Jurkat, Clone E6-1 (cell line): ENCODE data around the gene PNPLA2. TPM values are rescaled to one million over a fixed set of nuclear protein-coding genes. Genes with fewer than 3 reads are reported as not detected.

Experiments used
- DNase-seq: peaks from one replicate; pipeline ENCODE4 v3.0.0-alpha.2; 2011; ENCODE audit warnings: low read depth, low spot score
- H3K4me3 ChIP-seq: 2 replicates; pipeline ENCODE4 v1.5.1; 2011; ENCODE audit warnings: mild to moderate bottlenecking, low read length, control low read depth, moderate library complexity
- polyA plus RNA-seq: library from polyadenylated mRNA; unstranded; fragments of >200 nt; gene quantifications from one replicate; pipeline ENCODE4 v1.2.1, GENCODE V29; 2012; ENCODE audit warnings: missing spikeins; ENCODE audit not compliant: insufficient read length, insufficient read depth

PNPLA2 gene, protein sequence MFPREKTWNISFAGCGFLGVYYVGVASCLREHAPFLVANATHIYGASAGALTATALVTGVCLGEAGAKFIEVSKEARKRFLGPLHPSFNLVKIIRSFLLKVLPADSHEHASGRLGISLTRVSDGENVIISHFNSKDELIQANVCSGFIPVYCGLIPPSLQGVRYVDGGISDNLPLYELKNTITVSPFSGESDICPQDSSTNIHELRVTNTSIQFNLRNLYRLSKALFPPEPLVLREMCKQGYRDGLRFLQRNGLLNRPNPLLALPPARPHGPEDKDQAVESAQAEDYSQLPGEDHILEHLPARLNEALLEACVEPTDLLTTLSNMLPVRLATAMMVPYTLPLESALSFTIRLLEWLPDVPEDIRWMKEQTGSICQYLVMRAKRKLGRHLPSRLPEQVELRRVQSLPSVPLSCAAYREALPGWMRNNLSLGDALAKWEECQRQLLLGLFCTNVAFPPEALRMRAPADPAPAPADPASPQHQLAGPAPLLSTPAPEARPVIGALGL
- polyA plus RNA-seq = 62.6 TPM

DNA sequence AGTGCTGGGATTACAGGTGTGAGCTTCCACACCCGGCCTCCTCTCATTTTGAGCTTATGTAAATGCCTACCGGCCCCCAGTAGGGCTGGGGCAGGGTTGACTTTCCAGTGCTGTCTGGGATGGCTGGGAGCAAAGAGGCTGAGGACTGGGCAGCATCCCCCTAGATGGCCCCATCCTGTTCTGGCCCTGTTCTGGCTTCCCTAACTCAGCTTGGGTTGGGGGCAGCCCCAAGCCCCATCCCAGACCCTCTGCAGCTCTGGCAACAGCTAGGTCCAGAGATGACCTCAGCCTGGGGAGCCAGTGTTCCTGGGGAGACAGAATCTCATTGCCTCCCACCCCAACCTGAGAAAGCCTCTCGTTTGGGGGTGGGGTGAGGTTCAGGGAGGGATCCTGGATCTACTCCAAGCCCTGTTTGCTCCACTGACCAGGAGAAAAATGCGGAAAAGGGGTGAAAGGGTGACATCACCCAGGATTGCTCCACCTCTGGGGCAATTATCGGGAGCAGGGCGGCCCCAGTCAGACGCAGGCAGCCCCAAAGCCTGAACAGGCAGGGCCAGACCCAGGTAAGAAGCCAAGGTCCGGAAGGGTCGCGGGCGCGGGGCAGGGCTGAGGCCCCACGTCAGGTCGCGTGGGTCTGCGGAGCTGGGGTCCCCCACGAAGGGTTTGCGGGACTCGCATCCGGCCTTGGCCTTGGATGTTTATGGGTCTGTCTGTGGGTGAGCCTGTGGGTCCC is at the start of gene PNPLA2:
PNPLA2 (plus strand) TSS at position 519 of the 733 bp plus-strand sequence. CDS start 805 bp downstream, outside the sequence.
- no peak for DNase-seq
- peak within 1 kb of the TSS; percentile 66 for H3K4me3 ChIP-seq

DNA sequence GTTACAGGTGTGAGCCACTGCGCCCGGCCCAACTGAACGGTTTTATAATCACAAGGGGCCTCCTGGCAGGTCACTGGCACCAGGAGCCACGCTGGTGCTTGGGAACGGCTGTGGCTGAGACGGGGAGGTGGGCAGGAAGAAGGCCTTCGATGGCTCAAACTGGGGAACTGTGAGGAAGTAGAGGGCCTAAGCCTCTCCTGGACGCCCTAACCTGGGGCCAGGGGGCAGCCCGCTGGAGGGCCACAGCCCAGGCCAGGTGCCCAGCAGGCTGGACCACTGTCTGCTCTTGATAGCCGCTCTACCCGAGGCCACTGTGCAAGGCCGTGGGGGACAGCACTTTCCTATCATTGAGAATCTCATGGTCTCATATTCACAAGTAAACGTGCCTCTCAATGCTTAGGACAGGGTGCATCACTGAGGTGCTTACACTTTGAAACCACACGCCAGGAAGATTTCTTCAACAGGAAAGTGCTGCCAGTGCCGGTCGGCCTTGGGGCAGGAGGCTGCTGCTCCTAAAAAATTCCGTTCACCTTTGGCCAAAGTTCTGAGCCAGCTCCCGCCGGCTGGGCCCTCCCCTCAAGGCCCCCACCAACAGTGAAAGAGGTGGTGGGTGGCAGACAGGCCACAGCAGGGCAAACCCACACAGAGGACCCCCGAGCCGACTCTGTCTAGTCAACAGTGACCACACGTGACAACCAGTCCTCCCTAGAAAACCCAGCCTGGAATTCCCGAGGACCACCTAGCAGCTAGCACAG is 48.6 kb upstream of the PNPLA2 start:
- no peak for DNase-seq
- no peak overlapping the region for H3K4me3 ChIP-seq

DNA sequence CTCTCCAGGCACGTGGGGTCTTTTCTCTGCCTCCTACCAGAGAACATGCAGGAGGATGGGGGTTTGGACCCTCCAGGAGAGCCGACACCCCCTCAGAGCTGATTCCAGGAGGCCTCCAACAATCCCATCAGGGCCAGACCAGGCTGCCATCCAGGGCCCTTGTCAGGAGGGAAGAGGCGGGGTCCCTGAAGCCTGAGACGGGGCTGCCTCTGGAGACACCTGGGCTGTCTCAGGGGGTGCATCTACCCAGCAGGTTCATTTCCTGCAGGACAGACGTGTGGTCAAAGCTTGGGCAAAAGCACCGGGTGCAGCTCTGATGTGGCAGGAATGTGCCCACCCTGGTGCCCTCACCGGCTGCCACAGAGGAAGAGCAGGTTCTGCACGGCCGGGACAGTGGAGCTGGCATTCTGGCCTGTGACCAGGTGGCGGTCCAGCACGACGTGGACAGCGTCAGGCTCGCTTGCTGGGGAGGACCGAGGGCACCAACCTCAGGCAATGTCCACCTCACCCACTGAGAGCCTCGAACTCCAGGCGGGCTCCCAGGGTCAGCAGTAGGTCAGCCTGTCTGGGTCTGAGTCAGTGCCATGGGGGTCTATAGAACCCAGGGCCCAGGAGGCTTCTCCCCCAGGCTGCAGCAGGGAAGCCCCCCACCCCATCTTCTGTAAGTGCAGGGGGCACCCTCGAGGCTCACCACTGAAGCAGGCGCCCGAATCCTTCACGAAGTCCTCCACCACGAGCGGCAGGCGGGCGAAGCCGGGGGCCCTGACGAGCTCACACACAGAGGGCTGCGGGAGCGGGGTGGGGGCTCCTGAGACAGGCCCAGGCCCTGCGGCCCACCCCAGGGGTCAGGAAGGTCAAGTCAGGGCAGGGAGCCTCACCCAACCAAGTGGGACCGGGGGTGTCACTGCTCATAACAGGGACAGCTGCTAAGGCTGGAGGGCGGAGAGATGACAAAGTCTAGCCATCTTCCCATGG is 47.8 kb upstream of the PNPLA2 start:
- no peak overlapping the region for H3K4me3 ChIP-seq
- DNase-seq = no peak

DNA sequence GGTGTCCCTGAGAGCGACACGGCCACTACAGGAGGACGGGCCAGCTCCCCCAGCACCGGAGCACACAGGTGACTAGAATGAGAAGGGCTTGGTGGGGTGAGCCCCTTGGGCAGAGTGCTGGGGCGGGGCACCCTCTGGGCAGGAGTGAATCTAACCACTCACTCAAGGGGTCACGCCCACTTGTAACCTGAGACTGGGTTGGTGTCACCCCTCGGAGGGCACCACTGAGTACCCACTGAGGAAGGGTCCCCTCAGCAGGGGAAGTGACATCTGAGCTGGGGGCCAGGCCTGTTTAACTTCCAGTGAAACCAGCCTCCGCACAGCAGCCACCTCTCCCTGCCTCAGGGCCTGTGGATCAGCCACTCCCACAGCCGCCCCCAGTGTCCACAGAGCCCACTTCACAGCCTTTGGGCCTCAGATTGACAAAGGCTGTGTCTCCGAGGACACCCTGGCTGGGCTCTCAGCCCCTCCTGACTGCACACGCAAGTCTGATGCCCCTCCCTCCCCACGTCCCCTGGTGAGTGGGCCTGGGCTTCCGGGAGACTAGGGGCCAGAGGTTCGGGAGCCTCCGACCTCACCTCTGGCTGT is 47.0 kb upstream of the PNPLA2 start:
- no peak for DNase-seq
- no peak overlapping the region for H3K4me3 ChIP-seq

DNA sequence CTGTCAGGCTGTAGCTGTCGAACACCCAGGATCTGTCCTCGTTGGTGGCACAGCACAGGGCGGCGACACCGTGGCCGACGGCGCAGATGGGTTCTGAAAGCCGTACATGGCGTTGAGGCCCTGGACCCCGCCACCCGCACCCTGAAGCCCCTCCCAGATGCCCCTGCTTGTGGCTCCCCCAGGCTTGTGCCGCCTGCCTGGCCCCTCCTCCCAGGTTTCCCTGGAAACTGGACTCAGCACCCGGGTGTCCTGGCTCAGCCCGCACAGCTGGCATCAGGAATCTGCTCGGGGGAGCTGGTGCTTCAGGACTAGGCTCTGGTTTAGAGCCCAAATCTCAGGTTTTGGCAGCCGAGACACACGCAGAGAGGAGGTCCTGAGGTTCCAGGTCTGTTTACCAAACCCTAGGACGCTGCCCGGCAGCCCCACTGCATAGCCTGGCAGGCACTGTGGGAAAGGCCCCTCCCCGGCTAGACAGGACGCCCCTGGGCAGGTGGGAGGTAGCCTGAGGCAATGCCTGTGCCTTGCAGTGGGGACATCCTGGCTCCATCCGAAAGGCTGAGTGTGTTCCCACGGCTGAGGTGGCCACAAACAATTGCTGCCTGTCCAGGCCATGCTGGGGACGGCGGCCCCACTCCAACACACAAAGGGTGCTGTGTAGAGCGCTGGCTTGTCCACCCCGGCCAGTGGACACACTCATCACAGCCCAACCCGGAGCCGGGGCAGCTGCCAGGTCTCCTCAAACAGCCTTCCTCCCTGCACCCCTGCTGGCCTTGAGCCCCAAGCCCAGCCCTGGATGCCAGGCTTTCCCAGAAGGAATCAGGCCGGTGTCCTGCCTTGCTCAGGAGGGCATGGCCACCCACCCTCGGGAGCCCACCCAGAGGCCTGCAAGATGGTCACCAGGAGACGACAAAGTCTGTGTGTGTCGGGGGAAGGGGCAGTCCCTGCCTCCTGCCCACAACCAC is 46.0 kb upstream of the PNPLA2 start:
- no peak for DNase-seq
- H3K4me3 ChIP-seq = no peak overlapping the region

DNA sequence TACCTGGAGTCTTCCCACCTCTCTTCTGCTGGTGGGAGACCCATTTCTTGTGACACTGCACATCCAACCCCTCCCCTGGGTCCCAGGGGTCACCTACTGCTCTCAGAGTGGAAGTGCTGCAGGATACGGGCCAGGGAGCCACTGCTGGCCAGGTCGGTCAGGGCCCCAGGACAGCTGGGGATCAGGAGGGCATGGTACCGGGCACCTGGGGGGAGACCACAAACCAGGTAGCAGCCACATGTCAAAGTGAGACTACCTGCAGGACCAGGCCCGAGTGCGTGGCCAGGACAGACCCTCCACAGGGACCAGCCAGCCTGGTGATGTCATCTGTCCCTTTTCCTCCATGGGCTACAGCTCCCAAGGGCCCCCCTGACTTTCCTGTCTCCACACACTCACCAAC is 45.3 kb upstream of the PNPLA2 start:
- DNase-seq = no peak
- H3K4me3 ChIP-seq = no peak overlapping the region

DNA sequence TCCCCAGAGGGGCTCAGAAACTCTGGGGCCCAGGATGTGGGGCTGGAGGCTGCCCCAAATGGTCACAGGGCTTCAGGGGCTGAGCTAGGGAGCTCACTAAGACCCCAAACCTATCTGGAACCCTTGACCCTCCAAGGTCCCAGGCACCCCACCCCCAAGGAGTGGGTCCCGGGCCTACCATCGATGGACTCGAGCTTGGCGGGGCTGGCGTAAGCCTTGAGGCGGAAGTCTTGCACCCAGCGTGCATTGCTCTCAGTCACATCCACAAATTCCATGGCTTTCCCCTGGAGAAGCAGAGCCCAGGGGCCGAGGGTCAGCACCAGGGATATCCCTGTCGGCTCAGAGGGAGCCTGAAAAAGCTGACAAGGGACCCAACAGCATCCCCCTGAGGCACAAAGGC is 44.9 kb upstream of the PNPLA2 start:
- no peak for DNase-seq

DNA sequence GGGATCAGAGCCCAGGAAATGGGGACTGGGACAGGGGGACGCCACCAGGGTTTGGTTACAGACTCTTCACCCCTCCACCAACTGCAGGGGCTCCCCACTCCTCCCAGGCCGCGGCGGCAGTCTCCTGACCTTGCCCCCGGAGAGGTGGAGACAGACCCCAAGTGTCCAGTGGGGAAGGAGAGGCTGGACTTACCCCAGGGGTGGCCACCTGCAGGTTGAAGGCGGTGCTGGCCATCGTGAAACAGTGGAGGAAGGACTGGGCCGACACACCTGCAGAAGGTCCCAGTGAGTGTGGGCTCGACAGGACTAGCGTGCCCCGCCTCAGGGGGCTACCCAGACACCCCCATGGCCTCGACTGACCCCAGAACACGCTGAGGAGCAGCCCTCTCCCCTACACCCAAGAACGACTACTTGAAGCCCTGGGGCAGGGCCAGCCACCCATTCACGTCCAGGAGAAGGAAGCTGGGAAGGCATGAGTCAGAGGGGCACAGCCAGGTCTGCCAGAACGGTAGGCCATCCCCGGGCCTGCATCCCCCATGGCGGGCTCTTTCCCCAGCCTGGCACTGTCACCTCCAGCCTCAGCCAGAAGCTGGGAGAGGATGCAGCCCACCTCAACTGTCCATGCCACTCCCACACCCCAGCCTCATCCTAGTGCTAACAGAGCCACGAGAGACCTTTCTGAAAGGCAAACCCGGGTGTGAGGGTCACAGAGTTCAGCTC is 43.7 kb upstream of the PNPLA2 start:
- H3K4me3 ChIP-seq = no peak overlapping the region
- no peak for DNase-seq

More for the DNA sequence above, 44.9 kb upstream of the PNPLA2 start:
- no peak overlapping the region for H3K4me3 ChIP-seq

DNA sequence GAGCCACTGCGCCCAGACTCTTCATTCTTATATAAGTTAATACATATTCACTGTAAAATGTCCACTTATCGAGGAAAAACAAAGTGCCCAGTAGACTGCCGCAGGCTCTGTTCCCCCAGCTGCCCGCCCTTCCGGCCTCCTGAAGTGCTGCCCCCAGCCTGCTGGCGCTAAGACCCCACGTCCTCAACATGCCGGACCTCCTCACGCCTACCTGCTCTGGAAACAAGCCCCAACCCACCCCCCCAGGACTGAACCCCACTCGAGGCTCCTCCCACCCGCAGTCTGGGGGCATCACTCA is 42.5 kb upstream of the PNPLA2 start:
- DNase-seq = no peak
- H3K4me3 ChIP-seq = peak overlapping the region; percentile 81

DNA sequence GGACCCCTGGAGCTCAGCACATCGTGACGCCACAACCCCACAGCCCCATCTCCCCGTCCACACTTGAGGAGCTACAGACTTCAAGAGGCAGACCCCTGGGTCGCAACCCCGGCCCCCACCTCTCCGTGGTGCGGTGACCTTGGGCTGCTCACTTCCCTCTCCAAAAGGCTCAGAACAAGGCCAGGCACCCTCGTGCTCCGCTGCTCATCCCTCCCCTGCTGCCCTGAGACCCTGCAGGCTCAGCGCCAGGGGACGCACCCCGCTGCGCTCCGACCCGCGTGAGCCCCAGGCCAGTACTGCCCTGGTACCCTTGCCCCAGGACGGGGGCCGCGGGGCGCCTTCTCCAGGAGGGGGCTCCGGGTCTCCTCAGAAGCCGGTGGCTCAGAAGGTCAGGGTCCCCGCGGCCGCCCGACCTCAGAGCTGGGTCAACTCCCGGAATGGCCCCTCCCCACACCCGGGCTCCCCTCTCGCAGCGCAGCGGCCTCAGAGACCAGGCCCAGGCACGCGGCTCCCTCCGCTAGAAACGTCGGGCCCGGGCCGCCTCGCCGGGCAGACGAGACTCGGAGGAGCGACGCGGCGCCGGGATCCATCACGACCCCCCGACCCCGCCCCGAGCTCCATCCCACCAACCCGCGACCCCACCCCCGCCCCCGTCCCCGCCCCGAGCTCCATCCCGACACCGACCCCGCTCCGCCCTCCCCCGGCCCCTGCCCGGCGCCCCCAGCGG is 42.0 kb upstream of the PNPLA2 start:
- DNase-seq = no peak
- H3K4me3 ChIP-seq = peak overlapping the region; percentile 81

DNA sequence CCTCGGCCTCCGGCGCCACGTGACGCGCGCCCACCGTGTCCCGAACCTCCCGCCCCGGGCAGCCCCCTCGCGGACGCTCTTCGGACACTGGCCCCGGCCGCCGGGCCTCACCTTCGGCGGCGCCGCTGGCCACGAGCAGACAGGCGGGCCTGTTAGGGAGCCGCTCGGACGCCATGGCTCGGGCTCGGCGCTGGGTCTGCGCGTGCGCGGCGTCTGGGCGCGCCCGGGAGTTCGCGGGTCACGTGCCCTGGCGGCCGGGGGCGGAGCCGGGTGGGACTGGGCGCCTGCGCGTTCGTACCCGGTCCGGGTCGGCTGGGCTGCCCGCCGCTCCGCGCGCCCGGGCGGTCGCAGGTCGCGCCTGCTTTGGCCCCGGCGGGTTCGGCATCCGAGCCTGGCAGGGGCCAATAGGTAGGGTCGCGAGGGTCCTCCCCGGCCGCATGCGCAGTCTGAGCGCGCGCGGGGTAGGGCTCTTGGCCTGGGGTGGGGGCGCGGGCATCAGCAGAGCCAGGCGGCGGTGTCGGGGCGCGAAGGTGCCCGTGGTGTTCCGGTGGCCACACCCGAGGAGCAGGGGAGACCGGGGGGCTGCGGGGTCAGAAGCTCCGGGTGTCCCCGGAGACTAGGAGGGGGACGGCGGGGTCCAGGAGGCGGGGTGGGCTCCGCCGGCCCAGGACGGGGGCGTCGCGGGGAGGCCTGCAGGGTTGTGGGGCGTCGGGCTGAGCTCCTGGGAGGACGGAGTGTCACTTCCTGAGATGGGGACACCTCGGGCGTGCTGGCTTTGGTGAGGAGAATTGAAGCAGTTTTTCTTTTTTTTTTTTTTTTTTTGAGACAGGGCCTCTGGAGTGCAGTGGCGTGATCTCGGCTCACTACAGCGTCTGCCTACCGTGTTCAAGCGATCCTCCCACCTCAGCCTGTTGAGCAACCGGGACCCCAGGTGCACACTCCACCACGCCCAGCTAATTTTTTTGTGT is 41.1 kb upstream of the PNPLA2 start, which contains the start of gene GATD1:
GATD1 (minus strand) TSS at position 200 of the 968 bp plus-strand sequence; CDS start at position 175, 25 bp downstream.
- peak; percentile 68 for DNase-seq

DNA sequence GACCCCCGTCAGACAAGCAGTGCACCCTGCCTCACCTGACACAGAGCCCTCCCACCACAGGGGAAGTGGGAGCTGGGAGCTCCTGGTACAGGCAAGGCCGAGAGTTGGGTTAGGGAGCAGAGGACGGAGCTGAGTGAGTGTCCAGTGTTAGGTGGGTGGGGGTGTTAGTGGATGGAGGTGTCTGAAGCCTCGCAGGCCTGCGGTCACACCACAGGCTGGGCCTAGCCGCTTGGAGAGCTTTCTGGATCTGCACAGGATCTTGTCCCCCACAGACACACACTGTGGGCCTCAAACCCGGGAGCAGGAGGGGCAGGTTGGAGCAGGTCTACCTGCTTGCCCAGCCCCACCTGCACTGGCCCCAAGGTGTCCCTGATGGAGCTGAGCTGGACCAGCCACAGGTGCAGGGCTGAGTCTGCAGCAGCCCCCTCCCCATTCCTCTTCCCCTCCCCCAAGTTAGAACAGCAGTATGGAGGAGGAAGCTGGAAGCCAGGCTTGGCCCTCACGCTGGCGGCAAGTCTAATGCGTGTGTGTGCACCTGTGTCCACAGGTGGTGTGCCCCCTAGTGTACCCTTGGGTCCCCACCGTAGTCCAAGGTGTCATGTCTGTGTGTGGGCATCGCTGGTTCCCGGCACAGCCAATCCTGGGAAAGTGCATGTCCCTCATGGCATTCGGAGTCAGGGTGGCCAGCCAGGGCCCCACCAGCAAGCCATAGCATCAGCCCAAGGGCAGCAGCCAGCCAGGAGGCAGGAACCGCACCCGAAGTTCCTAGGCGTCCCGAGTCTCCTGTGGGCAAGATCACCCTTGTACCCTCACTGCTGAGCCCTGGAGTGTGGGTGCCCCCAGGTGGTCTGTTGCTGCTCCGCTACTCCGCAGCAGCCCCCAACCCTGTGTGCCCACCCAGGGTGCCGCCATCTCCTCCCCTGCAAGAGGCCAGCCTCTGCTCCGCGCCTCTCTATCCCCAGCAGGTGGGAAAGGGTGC is 39.4 kb upstream of the PNPLA2 start:
- no peak overlapping the region for H3K4me3 ChIP-seq
- no peak for DNase-seq

More for the DNA sequence above, 41.1 kb upstream of the PNPLA2 start, which contains the start of gene GATD1:
- peak within 1 kb of the TSS; percentile 81 for H3K4me3 ChIP-seq

DNA sequence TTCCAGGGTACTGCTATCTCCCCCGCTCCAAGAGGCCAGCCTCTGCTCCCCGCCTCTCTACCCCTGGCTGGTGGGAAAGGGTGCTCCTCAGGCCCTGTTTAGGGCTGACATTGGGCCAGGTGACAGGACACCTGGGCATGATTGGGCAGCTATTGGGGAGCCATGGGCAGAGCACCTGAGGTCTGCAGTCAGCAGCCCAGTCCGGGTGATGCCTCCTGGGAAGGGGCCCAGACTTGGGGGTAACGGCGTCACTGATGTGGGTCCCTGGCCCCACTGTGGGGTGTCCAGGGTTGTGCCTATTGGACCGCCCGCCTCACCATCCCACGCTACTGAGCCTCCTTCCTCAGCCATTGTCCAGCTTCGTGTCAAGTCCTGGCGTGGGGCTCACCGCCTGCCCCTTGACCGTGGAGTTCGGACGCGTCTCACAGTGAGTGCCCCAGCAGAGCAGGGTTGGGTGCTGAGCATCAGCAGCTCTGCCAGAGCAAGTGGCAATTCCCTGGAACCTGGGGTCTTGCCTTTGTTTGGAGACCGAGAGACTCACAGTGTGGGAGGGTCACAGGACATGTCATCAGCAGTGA is 38.7 kb upstream of the PNPLA2 start:
- no peak overlapping the region for H3K4me3 ChIP-seq
- DNase-seq = no peak
